Esophagus muscularis mucosa (tissue), 4 donors: Measurements from ENCODE around the gene CYP1B1. TPM values are rescaled to one million over a fixed set of nuclear protein-coding genes. Genes with fewer than 3 reads are reported as not detected.

ENCODE experiments used
- DNase-seq: peaks from one replicate; pipeline ENCODE4 v3.0.0-alpha.2; 2017; ENCODE audit errors: extremely low spot score
- H3K27ac ChIP-seq, 4 donors: fragments of 200-600 bp; sonication (generic); replicated peaks in 1 of 4; 1 replicate in 3 of 4; 2 replicates in 1 of 4; pipeline ENCODE4 v1.5.1; 2016 to 2019; ENCODE audit warnings: mild to moderate bottlenecking in 1 of 4
- H3K27me3 ChIP-seq, 4 donors: fragments of 200-600 bp; sonication (generic); one replicate each; pipeline versions ENCODE4 v1.5.1 to v1.6.0; 2016 to 2019
- H3K36me3 ChIP-seq, 4 donors: fragments of 200-600 bp; sonication (generic); one replicate each; pipeline ENCODE4 v1.5.1; 2016 to 2019
- H3K4me1 ChIP-seq, 4 donors: fragments of 200-600 bp; sonication (generic); one replicate each; pipeline ENCODE4 v1.5.1; 2016 to 2019
- H3K4me3 ChIP-seq, 4 donors: fragments of 200-600 bp; sonication (generic); 1 replicate in 2 of 4; 2 replicates in 2 of 4; pipeline ENCODE4 v1.5.1; 2016 to 2019; ENCODE audit warnings: mild to moderate bottlenecking in 4 of 4, moderate library complexity in 1 of 4
- H3K9me3 ChIP-seq, 4 donors: fragments of 200-600 bp; sonication (generic); 1 replicate in 3 of 4; 2 replicates in 1 of 4; pipeline ENCODE4 v1.5.1; 2016 to 2019
- CTCF ChIP-seq, 3 experiments: fragments of 200-600 bp in 2 of 3; fragments of 450-650 bp in 1 of 3; sonication (generic) in 2 of 3; IDR thresholded peaks; one replicate each; pipeline ENCODE4 v1.5.1; 2017 to 2019; ENCODE audit warnings: antibody characterized with exemption in 3 of 3, mild to moderate bottlenecking in 2 of 3, moderate library complexity in 1 of 3
- EP300 ChIP-seq: sonication (generic); formaldehyde crosslinking; IDR thresholded peaks from one replicate; pipeline ENCODE4 v1.6.1; 2017; ENCODE audit warnings: antibody characterized with exemption
- POLR2A ChIP-seq: fragments of 450-650 bp; IDR thresholded peaks from one replicate; pipeline ENCODE4 v1.6.1; 2017; ENCODE audit warnings: antibody characterized with exemption, moderate library complexity, mild to moderate bottlenecking, low read depth
- POLR2AphosphoS5 ChIP-seq, 2 donors: sonication (generic); formaldehyde crosslinking; IDR thresholded peaks; one replicate each; pipeline ENCODE4 v1.6.1; 2017; ENCODE audit warnings: antibody characterized with exemption in 2 of 2
- WGBS: methylation state at CpG from one replicate; pipeline ENCODE4 v1.1.5; 2018; 5-methylcytosine and 5-hydroxymethylcytosine counted together
- intact Hi-C: fragments of 100-400 bp; cut with DNase I; formaldehyde crosslinking; loops from one replicate; pipeline ENCODE4 v1.15.1; 2023
- total RNA-seq, 4 donors: library from RNA; depleted of rRNA; stranded (reverse); fragments of >200 nt; gene quantifications; one replicate each; pipeline versions ENCODE4 v1.1.0 to v1.2.1, GENCODE V29; 2016

Gene CYP1B1
- total RNA-seq: 10 to 100 TPM; 20.8 to 60.3 (median 37.6) TPM

- 22% methylated on average over 19 of the region's 46 CpGs for WGBS
- Histone ChIP-seq H3K9me3 (no peaks in the 10 kb centered on the region), H3K27me3 (peaks cover 0 to 48% (median 15%) of the 10 kb centered on the region in 4 donors), H3K27ac (peak within 1 kb of the TSS; percentile 74 to 88 (median 82)), H3K4me3 (peak within 1 kb of the TSS; percentile 59 to 70 (median 63)), H3K4me1 (peaks cover 36 to 48% (median 44%) of the 10 kb centered on the region in 4 donors), H3K36me3 (no peaks in the 10 kb centered on the region)
- peak; percentile 11 for TF ChIP-seq POLR2A
- no peak for TF ChIP-seq CTCF (IDR thresholded peaks at IDR 0.05)
- intact Hi-C loops: loop anchor here (5.0 kb wide), 1 partner anchor 192 kb away; no protein-coding TSS in a partner anchor
- DNase-seq: no peak
These were observed at the start of gene CYP1B1 for GRCh38 chr2:38075507-38076151. TSS of gene CYP1B1 (minus strand) at chr2:38076151. CDS start at chr2:38075388, 763 bp downstream.

- Histone ChIP-seq H3K4me3 (no peak overlapping the region), H3K27ac (no peak overlapping the region), H3K4me1 (peaks cover 0 to 15% (median 8%) of the 10 kb centered on the region in 4 donors), H3K36me3 (no peaks in the 10 kb centered on the region), H3K27me3 (no peaks in the 10 kb centered on the region), H3K9me3 (peaks cover 0 to 7% (median 0%) of the 10 kb centered on the region in 4 donors)
- TF ChIP-seq POLR2A (no peak), CTCF (IDR thresholded peaks at IDR 0.05) (no peak), POLR2AphosphoS5 (IDR thresholded peaks at IDR 0.05) (no peak), EP300 (no peak)
- peak; percentile 50 for DNase-seq
- intact Hi-C loops: no loop called here
- WGBS: 94% methylated on average over 5 of the region's 5 CpGs
These were observed 49.1 kb upstream of the CYP1B1 start for GRCh38 chr2:38125007-38125406.

- TF ChIP-seq POLR2A (no peak), CTCF (IDR thresholded peaks at IDR 0.05) (no peak), POLR2AphosphoS5 (IDR thresholded peaks at IDR 0.05) (no peak), EP300 (no peak)
- Histone ChIP-seq H3K27me3 (no peaks in the 10 kb centered on the region), H3K4me3 (no peak overlapping the region), H3K36me3 (no peaks in the 10 kb centered on the region), H3K9me3 (peaks cover 0 to 7% (median 0%) of the 10 kb centered on the region in 4 donors), H3K4me1 (peaks cover 0 to 6% (median 2%) of the 10 kb centered on the region in 4 donors), H3K27ac (no peak overlapping the region)
- DNase-seq: peak; percentile 64
- intact Hi-C loops: no loop called here
- 82% methylated on average over 1 of the region's 1 CpG for WGBS
These were observed 48.0 kb upstream of the CYP1B1 start for GRCh38 chr2:38123911-38124310.

GRCh38 chr2:38122344-38122743 lies 46.4 kb upstream of the CYP1B1 start:
- no peak overlapping the region for H3K4me3 ChIP-seq
- no peak for TF ChIP-seq CTCF (IDR thresholded peaks at IDR 0.05)
- TF ChIP-seq EP300: no peak
- no peak for TF ChIP-seq POLR2A
- TF ChIP-seq POLR2AphosphoS5 (IDR thresholded peaks at IDR 0.05): no peak
- peaks cover 0 to 4% (median 0%) of the 10 kb centered on the region in 4 donors for H3K4me1 ChIP-seq
- H3K27me3 ChIP-seq: no peaks in the 10 kb centered on the region
- no peak overlapping the region for H3K27ac ChIP-seq
- H3K36me3 ChIP-seq: no peaks in the 10 kb centered on the region
- H3K9me3 ChIP-seq: peaks cover 0 to 5% (median 0%) of the 10 kb centered on the region in 4 donors
- intact Hi-C loops: no loop called here
- WGBS: 58% methylated on average over 7 of the region's 7 CpGs
- DNase-seq: peak; percentile 90

- intact Hi-C loops: no loop called here
- Histone ChIP-seq H3K9me3 (no peaks in the 10 kb centered on the region), H3K27ac (no peak overlapping the region), H3K4me1 (peaks cover 0 to 4% (median 0%) of the 10 kb centered on the region in 4 donors), H3K36me3 (no peaks in the 10 kb centered on the region), H3K27me3 (no peaks in the 10 kb centered on the region), H3K4me3 (no peak overlapping the region)
- TF ChIP-seq POLR2AphosphoS5 (IDR thresholded peaks at IDR 0.05) (no peak), POLR2A (no peak), CTCF (IDR thresholded peaks at IDR 0.05) (no peak), EP300 (no peak)
- DNase-seq: peak; percentile 31
- 94% methylated on average over 2 of the region's 2 CpGs for WGBS
These were observed 45.5 kb upstream of the CYP1B1 start for GRCh38 chr2:38121481-38121880.
